H1 (cell line): Measurements from ENCODE around the gene OR2T4. TPM values are rescaled to one million over a fixed set of nuclear protein-coding genes. Genes with fewer than 3 reads are reported as not detected.

Source experiments
- CTCF ChIA-PET: fragments of 300-600 bp; sonication (Branson Sonifier 250); formaldehyde crosslinking; loops from one replicate; lab custom pipeline; 2021; ENCODE audit not compliant: partially characterized antibody; lab: Charles Lee
- POLR2A ChIA-PET: fragments of 300-600 bp; sonication (Branson Sonifier 250); formaldehyde crosslinking; loops from one replicate; lab custom pipeline; 2021; ENCODE audit warnings: inconsistent platforms; ENCODE audit not compliant: partially characterized antibody; lab: Charles Lee
- DNase-seq, 2 experiments: peaks; one replicate each; pipeline versions ENCODE4 v3.0.0 to v3.0.0-alpha.2; 2010 to 2022; ENCODE audit warnings: low spot score in 2 of 2, low read depth in 1 of 2, mixed read lengths in 1 of 2
- FAIRE-seq: peaks from 2 replicates; lab custom pipeline; 2011; peaks lifted over from hg19 to GRCh38; lab: Jason Lieb, UNC
- H2AFZ ChIP-seq: 2 replicates; pipeline ENCODE4 v1.8.1; 2012; ENCODE audit warnings: low read length, inconsistent platforms
- H2AK5ac ChIP-seq: 2 replicates; pipeline ENCODE4 v1.6.1; 2013; ENCODE audit warnings: low read depth, low read length
- H2BK120ac ChIP-seq: replicated peaks from 2 replicates; pipeline ENCODE3; 2013; ENCODE audit warnings: low read depth, low read length, inconsistent platforms
- H2BK12ac ChIP-seq: 2 replicates; pipeline ENCODE4 v1.6.1; 2013; ENCODE audit warnings: low read depth, low read length
- H2BK15ac ChIP-seq: 2 replicates; pipeline ENCODE4 v1.6.1; 2013; ENCODE audit warnings: low read length
- H2BK20ac ChIP-seq: 2 replicates; pipeline ENCODE4 v1.6.1; 2013; ENCODE audit warnings: low read length
- H2BK5ac ChIP-seq: 2 replicates; pipeline ENCODE4 v1.6.1; 2013; ENCODE audit warnings: low read depth, low read length
- H3K14ac ChIP-seq: 2 replicates; pipeline ENCODE4 v1.6.1; 2013; ENCODE audit warnings: inconsistent platforms; ENCODE audit not compliant: insufficient read length
- H3K18ac ChIP-seq: 2 replicates; pipeline ENCODE4 v1.6.1; 2013; ENCODE audit warnings: low read length; ENCODE audit errors: extremely low read depth
- H3K23ac ChIP-seq: 2 replicates; pipeline ENCODE4 v1.6.1; 2013; ENCODE audit warnings: inconsistent platforms; ENCODE audit not compliant: insufficient read length
- H3K23me2 ChIP-seq: 2 replicates; pipeline ENCODE4 v1.6.1; 2013; ENCODE audit warnings: low read depth, low read length
- H3K27ac ChIP-seq: 2 replicates; pipeline ENCODE4 v1.6.1; 2011; ENCODE audit warnings: low read depth, low read length, inconsistent platforms
- H3K27me3 ChIP-seq, 4 experiments: replicated peaks in 1 of 4; 1 replicate in 1 of 4; 2 replicates in 3 of 4; pipeline versions ENCODE4 v1.6.1 to v1.8.1; 2011 to 2013; ENCODE audit warnings: low read length in 3 of 4, mild to moderate bottlenecking in 3 of 4, inconsistent platforms in 2 of 4, mixed read lengths in 2 of 4, moderate library complexity in 1 of 4; ENCODE audit not compliant: control insufficient read depth in 3 of 4, insufficient read depth in 3 of 4; ENCODE audit errors: extremely low read depth in 1 of 4
- H3K36me3 ChIP-seq, 4 experiments: 2 replicates each; pipeline versions ENCODE4 v1.6.1 to v1.8.1; 2011 to 2013; ENCODE audit warnings: mild to moderate bottlenecking in 4 of 4, low read length in 3 of 4, moderate library complexity in 2 of 4, control low read depth in 1 of 4, inconsistent platforms in 1 of 4; ENCODE audit not compliant: insufficient read depth in 4 of 4, control insufficient read depth in 2 of 4
- H3K4ac ChIP-seq: replicated peaks from 2 replicates; pipeline ENCODE3; 2013; ENCODE audit warnings: low read length, low read depth, mixed read lengths, inconsistent platforms; ENCODE audit not compliant: insufficient read length
- H3K4me1 ChIP-seq, 4 experiments: replicated peaks in 1 of 4; 1 replicate in 1 of 4; 2 replicates in 3 of 4; pipeline versions ENCODE4 v1.6.1 to v1.8.1; 2011 to 2013; ENCODE audit warnings: low read length in 3 of 4, inconsistent platforms in 2 of 4, mixed read lengths in 1 of 4; ENCODE audit not compliant: insufficient read depth in 4 of 4, control insufficient read depth in 3 of 4
- H3K4me2 ChIP-seq, 2 experiments: 2 replicates each; pipeline versions ENCODE4 v1.6.1 to v1.8.1; 2011 to 2013; ENCODE audit warnings: low read depth in 2 of 2, low read length in 2 of 2, control low read depth in 1 of 2, inconsistent platforms in 1 of 2, mild to moderate bottlenecking in 1 of 2; ENCODE audit not compliant: insufficient read depth in 1 of 2
- H3K4me3 ChIP-seq, 4 experiments: fragments of 200-600, 300-600 bp in 1 of 4; sonication (generic), shearing (Covaris generic), sonication (Bioruptor Twin) in 1 of 4; 2 replicates each; pipeline versions ENCODE4 v1.5.1 to v1.8.1; 2011 to 2016; ENCODE audit warnings: low read length in 4 of 4, low read depth in 3 of 4, control low read depth in 2 of 4, inconsistent platforms in 2 of 4, mild to moderate bottlenecking in 2 of 4, mixed read lengths in 1 of 4, moderate library complexity in 1 of 4; ENCODE audit not compliant: insufficient read depth in 2 of 4; ENCODE audit errors: extremely low read depth in 1 of 4
- H3K56ac ChIP-seq: replicated peaks from 2 replicates; pipeline ENCODE3; 2013; ENCODE audit warnings: low read depth, mild to moderate bottlenecking, mixed read lengths, low read length, inconsistent platforms; ENCODE audit not compliant: insufficient read length
- H3K79me1 ChIP-seq: 2 replicates; pipeline ENCODE4 v1.6.1; 2013; ENCODE audit warnings: low read depth, low read length, control low read depth
- H3K79me2 ChIP-seq, 2 experiments: 2 replicates each; pipeline versions ENCODE4 v1.6.1 to v1.8.1; 2012 to 2013; ENCODE audit warnings: low read length in 2 of 2, mild to moderate bottlenecking in 2 of 2, inconsistent platforms in 1 of 2; ENCODE audit not compliant: insufficient read depth in 2 of 2, control insufficient read depth in 1 of 2
- H3K9ac ChIP-seq, 4 experiments: replicated peaks in 1 of 4; 1 replicate in 1 of 4; 2 replicates in 3 of 4; pipeline versions ENCODE4 v1.6.1 to v1.8.1; 2011 to 2013; ENCODE audit warnings: low read depth in 3 of 4, low read length in 3 of 4, control low read depth in 2 of 4, mild to moderate bottlenecking in 2 of 4, moderate library complexity in 2 of 4, inconsistent platforms in 1 of 4; ENCODE audit errors: extremely low read depth in 1 of 4
- H3K9me3 ChIP-seq, 2 experiments: 2 replicates each; pipeline versions ENCODE4 v1.6.1 to v1.8.1; 2012 to 2013; ENCODE audit warnings: mild to moderate bottlenecking in 2 of 2, moderate library complexity in 2 of 2, control low read depth in 1 of 2, inconsistent platforms in 1 of 2, low read depth in 1 of 2, low read length in 1 of 2, mixed read lengths in 1 of 2; ENCODE audit not compliant: insufficient read depth in 2 of 2
- H4K20me1 ChIP-seq, 2 experiments: replicated peaks in 1 of 2; 2 replicates each; pipeline versions ENCODE3 to v1.8.1; 2011 to 2013; ENCODE audit warnings: inconsistent platforms in 2 of 2, low read length in 2 of 2, mild to moderate bottlenecking in 1 of 2; ENCODE audit not compliant: insufficient read depth in 2 of 2, control insufficient read depth in 1 of 2
- H4K5ac ChIP-seq: 2 replicates; pipeline ENCODE4 v1.6.1; 2013; ENCODE audit warnings: low read length, low read depth, mixed read lengths, inconsistent platforms; ENCODE audit not compliant: insufficient read length
- H4K8ac ChIP-seq: 2 replicates; pipeline ENCODE4 v1.8.0; 2013; ENCODE audit warnings: mild to moderate bottlenecking, moderate library complexity, low read length, inconsistent platforms; ENCODE audit not compliant: insufficient read depth; ENCODE audit errors: extremely low read depth
- H4K91ac ChIP-seq: replicated peaks from 2 replicates; pipeline ENCODE3; 2013; ENCODE audit warnings: low read length, mixed read lengths, inconsistent platforms; ENCODE audit not compliant: insufficient read length
- CBX8 ChIP-seq: fragments of 300-800, 300-1000 bp; sonication (generic); IDR thresholded peaks from 2 replicates; pipeline ENCODE4 v1.7.1; 2016; ENCODE audit warnings: low read depth, low read length, borderline replicate concordance
- EP300 ChIP-seq, 2 experiments: IDR thresholded peaks; 1 replicate in 1 of 2; 2 replicates in 1 of 2; pipeline ENCODE4 v1.6.1; 2011 to 2012; ENCODE audit warnings: low read depth in 2 of 2, low read length in 2 of 2, mild to moderate bottlenecking in 2 of 2, borderline replicate concordance in 1 of 2, inconsistent platforms in 1 of 2, moderate library complexity in 1 of 2
- FOSL1 ChIP-seq: IDR thresholded peaks from 2 replicates; pipeline ENCODE4 v1.6.1; 2011; ENCODE audit warnings: mild to moderate bottlenecking, low read depth, low read length, moderate library complexity; ENCODE audit not compliant: insufficient read depth
- PHF8 ChIP-seq: fragments of 200-600 bp; sonication (generic); conservative IDR thresholded peaks from 2 replicates; pipeline ENCODE4 v1.7.1; 2012; ENCODE audit warnings: low read depth, mild to moderate bottlenecking, inconsistent platforms, low read length, moderate library complexity
- POLR2AphosphoS5 ChIP-seq: IDR thresholded peaks from 2 replicates; pipeline ENCODE4 v1.6.1; 2011; ENCODE audit warnings: low read depth, low read length
- RAD21 ChIP-seq, 2 experiments: IDR thresholded peaks in 1 of 2; conservative IDR thresholded peaks in 1 of 2; 2 replicates each; pipeline ENCODE4 v1.6.1; 2011; ENCODE audit warnings: low read depth in 2 of 2, low read length in 2 of 2, improper control_type of control experiment in 1 of 2, inconsistent platforms in 1 of 2, mild to moderate bottlenecking in 1 of 2, moderate library complexity in 1 of 2
- SAP30 ChIP-seq: fragments of 300-600 bp; sonication (generic); IDR thresholded peaks from 2 replicates; pipeline ENCODE4 v1.7.1; 2012; ENCODE audit warnings: low read length, moderate library complexity, mild to moderate bottlenecking, inconsistent platforms; ENCODE audit not compliant: insufficient read depth, insufficient replicate concordance
- SIN3A ChIP-seq, 2 experiments: IDR thresholded peaks in 1 of 2; conservative IDR thresholded peaks in 1 of 2; 2 replicates each; pipeline ENCODE4 v1.6.1; 2011 to 2012; ENCODE audit warnings: low read length in 2 of 2, improper control_type of control experiment in 1 of 2, low read depth in 1 of 2, mild to moderate bottlenecking in 1 of 2
- SP2 ChIP-seq: IDR thresholded peaks from 2 replicates; pipeline ENCODE4 v1.6.1; 2012; ENCODE audit warnings: mild to moderate bottlenecking, low read length, inconsistent platforms
- TAF1 ChIP-seq: IDR thresholded peaks from 2 replicates; pipeline ENCODE4 v1.6.1; 2011; ENCODE audit warnings: mild to moderate bottlenecking, low read depth, low read length
- TBP ChIP-seq: IDR thresholded peaks from 2 replicates; pipeline ENCODE4 v1.6.1; 2011; ENCODE audit warnings: low read depth, low read length, improper control_type of control experiment
- WGBS, 2 experiments: shearing (Covaris generic) in 1 of 2; methylation state at CpG; one replicate each; pipeline versions ENCODE4 v1.1.6 to v1.1.7; 2013 to 2015; ENCODE audit warnings: low lambda C conversion rate in 2 of 2, mixed read lengths in 2 of 2, inconsistent platforms in 1 of 2, low coverage in 1 of 2, missing lambda C conversion rate in 1 of 2; ENCODE audit not compliant: insufficient replicate concordance in 2 of 2, insufficient coverage in 1 of 2, insufficient read length in 1 of 2; ENCODE audit errors: extremely low coverage in 1 of 2, missing lambda C conversion rate in 1 of 2; 5-methylcytosine and 5-hydroxymethylcytosine counted together
- polyA plus RNA-seq, 7 experiments: library from polyadenylated mRNA; depleted of rRNA in 3 of 7; stranded (reverse) in 5 of 7; unstranded in 2 of 7; fragments of >200 nt in 5 of 7; fragments of 200-250 nt in 2 of 7; gene quantifications; 1 replicate in 5 of 7; 2 replicates in 1 of 7; 4 replicates in 1 of 7; pipeline versions ENCODE4 v1.2.1 to v1.2.3, GENCODE V29; 2011 to 2013; ENCODE audit warnings: missing spikeins in 2 of 7, mixed read lengths in 2 of 7
- total RNA-seq: library from RNA; stranded (reverse); fragmentation: NEBNext Ultra II Directional; extraction: Animal tissue kit (Norgen Biotek cat#: 25700); gene quantifications from 2 replicates; pipeline ENCODE4 v1.2.1, GENCODE V29; 2021

OR2T4 gene
- total and polyA plus RNA-seq, 2 of the 8 experiments (the other 6 are each of a cell fraction or from before 2014, with no cell fraction given), result not detected

DNA sequence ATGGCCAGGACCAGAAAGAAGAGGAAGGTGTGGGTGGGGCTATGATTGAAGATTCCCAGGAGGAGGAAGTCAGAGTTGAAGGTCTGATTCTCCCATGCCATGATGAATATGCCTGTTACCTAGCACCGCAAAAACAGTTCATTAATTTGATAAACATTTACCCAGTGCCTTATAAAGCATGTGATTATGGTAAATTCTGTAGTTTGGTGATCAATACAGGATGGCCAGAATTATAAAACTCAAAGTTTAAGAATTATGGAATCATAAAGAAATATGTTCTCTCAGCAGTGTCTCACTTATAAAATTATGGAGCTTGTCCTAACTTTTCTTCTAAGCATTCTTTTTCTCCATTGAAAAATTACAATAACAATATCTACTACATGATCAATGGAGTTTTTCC lies 37.0 kb upstream of the OR2T4 start, which contains the start of gene OR2M7:
OR2M7 (minus strand) TSS at position 101 of the 400 bp plus-strand sequence; CDS start at position 101, 0 bp downstream.
- Histone ChIP-seq H2BK120ac (no peak within 1 kb of the TSS), H3K4me2 (no peak within 1 kb of the TSS), H2BK20ac (no peak within 1 kb of the TSS), H2BK5ac (no peak within 1 kb of the TSS), H3K27me3 (no peaks in the 10 kb centered on the region), H3K4me1 (no peaks in the 10 kb centered on the region), H2BK15ac (no peak within 1 kb of the TSS), H3K18ac (no peak within 1 kb of the TSS), H2AK5ac (no peak within 1 kb of the TSS), H2AFZ (no peak within 1 kb of the TSS), H3K27ac (no peak within 1 kb of the TSS), H3K4ac (no peak within 1 kb of the TSS), H3K9ac (no peak within 1 kb of the TSS), H3K23ac (no peak within 1 kb of the TSS), H4K8ac (no peak within 1 kb of the TSS), H3K4me3 (no peak within 1 kb of the TSS), H3K23me2 (no peaks in the 10 kb centered on the region), H4K5ac (no peak within 1 kb of the TSS), H2BK12ac (no peak within 1 kb of the TSS), H3K79me1 (no peaks in the 10 kb centered on the region), H3K56ac (no peak within 1 kb of the TSS), H4K20me1 (no peaks in the 10 kb centered on the region), H3K79me2 (no peaks in the 10 kb centered on the region), H3K9me3 (peaks cover 32 to 59% of the 10 kb centered on the region in 2 experiments), H4K91ac (no peak within 1 kb of the TSS), H3K14ac (no peak within 1 kb of the TSS), H3K36me3 (no peaks in the 10 kb centered on the region)
- POLR2A ChIA-PET, result no interaction called here
- TF ChIP-seq SAP30 (no peak), FOSL1 (no peak), SIN3A (conservative IDR thresholded peaks at IDR 0.05 in 1 of 2, IDR thresholded peaks at IDR 0.05 in 1 of 2; ENCODE audit: low read depth in 1 of 2, low read length in 2 of 2) (no peak), CBX8 (no peak), EP300 (IDR thresholded peaks at IDR 0.05; ENCODE audit: borderline replicate concordance in 1 of 2, low read depth in 2 of 2, low read length in 2 of 2) (no peak), POLR2AphosphoS5 (no peak), SP2 (no peak), PHF8 (no peak), TAF1 (no peak), TBP (no peak), RAD21 (IDR thresholded peaks at IDR 0.05 in 1 of 2, conservative IDR thresholded peaks at IDR 0.05 in 1 of 2; ENCODE audit: low read depth in 2 of 2, low read length in 2 of 2) (no peak)
- CTCF ChIA-PET, result no interaction called here
- 90% methylated on average over 1 of the region's 1 CpG; no CpG with 5 or more reads in 1 of the 2 experiments for WGBS, 2 experiments
- FAIRE-seq (no peak), DNase-seq (no peak)
